ENCODE data around the gene MPP7.

The MPP7 gene

DNA sequence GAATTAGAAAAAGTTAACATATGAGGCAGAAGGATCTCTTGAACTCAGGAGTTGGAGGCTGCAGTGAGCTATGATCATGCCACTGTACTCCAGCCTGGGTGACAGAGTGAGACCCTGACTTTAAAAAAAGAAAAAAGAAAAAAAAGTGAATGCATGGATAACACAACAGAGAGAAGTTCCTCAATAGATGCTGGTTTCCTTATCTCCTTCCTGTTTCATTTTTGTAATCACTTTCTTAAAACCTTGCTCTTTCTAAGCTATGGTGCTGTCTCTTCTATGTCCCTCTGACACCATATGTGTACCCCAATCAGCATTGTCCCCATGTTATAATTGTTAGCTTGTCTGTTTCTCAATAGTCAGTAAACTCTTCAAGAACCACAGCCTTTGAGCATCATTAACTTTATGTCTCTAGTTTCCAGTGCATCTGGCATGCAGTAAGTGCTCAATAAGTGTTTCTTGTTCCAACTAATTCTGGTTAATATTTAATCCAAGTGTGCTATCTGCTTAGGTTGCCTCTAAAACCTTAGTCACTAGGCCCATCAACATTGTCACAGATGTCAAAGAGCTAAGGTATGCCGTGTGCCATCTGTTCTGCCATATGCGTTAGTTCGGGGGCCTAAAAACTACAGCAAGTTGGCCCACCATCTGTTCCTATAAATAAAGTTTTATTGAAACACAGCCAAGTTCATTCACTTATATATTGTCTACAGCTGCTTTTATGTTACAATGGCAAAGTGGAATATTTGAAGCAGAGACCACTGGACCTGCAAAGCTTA, 36.2 kb downstream of the MPP7 start:
- DNase-seq (ENCODE audit: low spot score) = no peak

GRCh38 chr10:28263136-28263857, 39.6 kb downstream of the MPP7 start:
- DNase-seq (ENCODE audit: low spot score) = no peak

DNA sequence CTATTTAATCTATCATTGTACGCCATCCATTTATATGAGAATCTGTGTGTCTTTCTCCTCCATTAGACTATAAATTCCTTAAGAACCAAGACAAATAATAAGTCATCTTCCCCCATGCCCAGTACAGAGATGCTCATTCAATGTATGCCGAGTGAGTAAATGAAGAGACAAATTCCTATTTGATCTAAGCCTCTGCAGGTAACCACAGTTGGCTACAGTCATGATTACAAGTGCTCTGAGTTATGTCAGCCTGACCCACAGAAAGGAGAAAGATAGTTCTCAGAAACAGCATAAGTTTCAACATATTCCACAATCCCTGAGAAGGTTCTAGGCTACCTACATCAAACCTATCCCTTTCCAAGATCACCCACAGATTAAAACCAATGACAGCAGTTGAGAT, 46.1 kb downstream of the MPP7 start:
- DNase-seq (ENCODE audit: low spot score) = no peak

DNA sequence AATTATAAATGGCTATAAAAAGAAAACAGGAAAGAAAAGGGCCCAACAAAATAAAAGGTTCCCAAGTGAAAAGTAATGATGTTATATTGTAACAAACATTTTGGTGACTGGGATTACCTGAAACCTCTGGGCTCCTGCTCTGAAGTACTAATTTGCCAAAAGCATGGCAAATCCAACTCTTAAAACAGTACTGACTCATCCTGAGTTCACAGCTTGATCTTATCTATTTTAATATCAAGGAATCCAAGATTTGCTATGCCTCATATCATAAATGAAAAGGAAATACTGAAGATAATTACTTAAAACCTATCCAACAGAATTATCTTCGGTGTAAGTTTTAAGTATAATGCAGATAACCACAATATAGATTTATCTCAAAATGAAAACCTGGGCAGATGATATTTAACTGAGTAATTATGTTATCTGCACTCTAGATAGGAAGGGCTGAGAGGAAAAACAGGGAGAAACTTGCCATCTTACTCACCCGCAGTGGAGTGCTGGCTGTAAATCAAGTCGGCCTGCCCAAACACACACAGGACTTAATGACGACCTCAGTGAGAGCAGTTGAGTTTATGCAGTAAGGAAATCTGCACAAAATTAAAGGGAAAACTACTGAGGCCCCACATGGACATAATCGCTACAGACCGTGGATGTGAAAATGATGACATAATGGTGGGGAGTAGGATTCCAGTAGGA, 48.4 kb downstream of the MPP7 start:
- DNase-seq (ENCODE audit: low spot score) = no peak

DNA sequence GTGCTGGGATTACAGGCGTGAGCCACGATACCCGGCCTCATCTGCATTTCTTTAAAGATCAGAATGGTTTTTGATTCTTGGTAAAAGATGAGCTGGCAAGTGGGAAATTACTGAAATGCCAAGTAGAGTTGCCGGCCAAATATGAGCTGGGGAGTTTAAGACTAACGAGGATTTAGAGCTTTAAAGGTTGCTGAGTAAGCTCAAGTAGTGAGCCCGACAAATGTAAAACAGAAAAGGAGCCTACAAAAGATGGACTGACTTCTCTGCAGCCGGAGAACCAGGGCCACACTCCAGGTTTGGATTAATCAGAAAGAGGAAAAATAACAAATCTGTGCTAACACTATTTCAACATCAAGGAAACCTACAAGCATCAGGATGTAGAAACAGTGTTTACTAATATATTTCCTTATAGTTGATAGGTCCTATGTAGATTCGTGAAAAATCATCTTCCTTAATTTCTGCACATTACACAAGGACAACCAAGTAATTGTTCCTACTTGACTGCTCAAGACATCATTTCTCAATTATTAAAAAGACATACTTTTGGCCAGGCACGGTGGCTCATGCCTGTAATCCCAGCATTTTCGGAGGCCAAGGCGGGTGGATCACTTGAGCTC, 49.6 kb downstream of the MPP7 start:
- no peak for DNase-seq (ENCODE audit: low spot score)

Data from left forelimb (tissue), 1 donor.